Heart right ventricle (tissue), 16 donors: Measurements from ENCODE around the gene DENND1A. TPM values are rescaled to one million over a fixed set of nuclear protein-coding genes. Genes with fewer than 3 reads are reported as not detected.

ENCODE experiments used
- ATAC-seq, 8 donors: fragments of 200-7000 bp; cut with Tn5 transposase; one replicate each; pipeline ENCODE4 v1.9.1; 2020; ENCODE audit warnings: mild to moderate bottlenecking in 8 of 8, moderate library complexity in 8 of 8, moderate number of reproducible peaks in 1 of 8
- DNase-seq, 2 donors: peaks; one replicate each; pipeline ENCODE4 v3.0.0-alpha.2; 2020
- H3K27ac ChIP-seq, 10 donors: fragments of 200-600 bp; sonication (generic) in 2 of 10; one replicate each; pipeline versions ENCODE4 v1.5.0 to v1.8.0; 2020 to 2022; ENCODE audit warnings: mild to moderate bottlenecking in 3 of 10
- H3K27me3 ChIP-seq, 7 donors: fragments of 200-600 bp; one replicate each; pipeline ENCODE4 v1.8.0; 2021 to 2022; ENCODE audit warnings: mild to moderate bottlenecking in 2 of 7
- H3K36me3 ChIP-seq, 9 donors: fragments of 200-600 bp; sonication (generic) in 1 of 9; one replicate each; pipeline versions ENCODE4 v1.5.0 to v1.8.0; 2020 to 2022; ENCODE audit warnings: mild to moderate bottlenecking in 2 of 9
- H3K4me1 ChIP-seq, 9 donors: fragments of 200-600 bp; sonication (generic) in 1 of 9; one replicate each; pipeline versions ENCODE4 v1.5.0 to v1.8.0; 2020 to 2022; ENCODE audit warnings: mild to moderate bottlenecking in 4 of 9
- H3K4me3 ChIP-seq, 10 donors: fragments of 200-600 bp; sonication (generic) in 2 of 10; one replicate each; pipeline versions ENCODE4 v1.5.0 to v1.8.0; 2020 to 2022; ENCODE audit warnings: mild to moderate bottlenecking in 7 of 10, moderate library complexity in 2 of 10
- H3K9me3 ChIP-seq, 11 donors: fragments of 200-600 bp in 10 of 11; sonication (generic) in 2 of 11; one replicate each; pipeline versions ENCODE4 v1.5.0 to v1.8.0; 2013 to 2022; ENCODE audit warnings: mild to moderate bottlenecking in 2 of 11, control low read depth in 1 of 11, moderate library complexity in 1 of 11
- CTCF ChIP-seq, 9 donors: fragments of 200-600 bp; sonication (generic) in 2 of 9; IDR thresholded peaks; one replicate each; pipeline versions ENCODE4 v1.5.0 to v1.8.0; 2021 to 2022; ENCODE audit warnings: antibody characterized with exemption in 9 of 9, mild to moderate bottlenecking in 5 of 9, moderate library complexity in 1 of 9
- WGBS, 2 donors: extraction: QIAGEN DNeasy Blood & Tissue Kit; methylation state at CpG; one replicate each; pipeline ENCODE4 v1.1.7; 2013; ENCODE audit warnings: inconsistent platforms in 1 of 2; 5-methylcytosine and 5-hydroxymethylcytosine counted together
- intact Hi-C, 10 donors: fragments of 100-400 bp; cut with DNase I; formaldehyde crosslinking; loops; one replicate each; pipeline versions ENCODE4 v1.11.1 to v1.14.2; 2022
- polyA plus RNA-seq, 2 donors: library from polyadenylated mRNA; stranded (reverse); fragments of 200-250 nt; gene quantifications; one replicate each; pipeline ENCODE4 v1.2.3, GENCODE V29; 2013
- total RNA-seq, 10 donors: library from RNA; stranded (reverse); fragmentation: NEBNext Ultra II Directional in 3 of 10; extraction: Animal tissue kit (Norgen Biotek cat#: 25700) in 3 of 10; gene quantifications; one replicate each; pipeline versions ENCODE4 v1.2.1 to v1.2.4, GENCODE V29; 2021 to 2023
- donor health status: Arrhythmogenic right ventricular cardiomyopathy.
- donor health status: ischemic (EF 13 %, LVEDD 7.1; RV severe dilation, severe dysfunction).
- donor health status: healthy with polysubstance abuse.
- donor health status: DM: no; HTN: yes; CAD: no.
- donor health status: DM: no; HTN: no; CAD: no.
- donor health status: ischemic (EF 25% LVEDD 6.9; RV normal size, moderate dysfunction).
- donor health status: ischemic (EF 25% LVEDD 5.7; RV mildly dilated, moderate dysfunction).
- donor health status: healthy.
- donor health status: DM: yes; HTN: yes; CAD: no.
- donor health status: Ischemic cardiomyopathy.
- donor health status: ischemic (EF 35%, LVEDD 5.7; RV mildly dilated, moderate dysfunction).
- donor health status: nonischemic (EF 11% LVEDD 7.7; RV severe dilation, severe dysfunction).
- donor health status: DM: yes; HTN: yes; CAD: no.
- donor health status: PGD.
- donor health status: ischemic (EF 29% LVEDD 5.4; RV normal size, mild dysfunction).
- donor health status: nonischemic (EF 23%, LVEDD 6.1; RV moderate dilation, normal function).

Gene DENND1A
- total and polyA plus RNA-seq, 12 donors, result 7.3 to 19.6 (median 12.2) TPM

GRCh38 chr9:123772374-123772773 lies 157.6 kb downstream of the DENND1A start:
- 76 to 79% methylated on average over 3 of the region's 3 CpGs for WGBS, 2 donors
- intact Hi-C loops, result loop anchor here in 1 of 10 donors (10.0 kb wide), 1 partner anchor 58 kb away; no protein-coding TSS in a partner anchor
- Histone ChIP-seq H3K36me3 (no peaks in the 10 kb centered on the region), H3K4me3 (no peak overlapping the region), H3K27me3 (no peaks in the 10 kb centered on the region), H3K27ac (no peak overlapping the region), H3K9me3 (no peaks in the 10 kb centered on the region), H3K4me1 (peaks cover 0 to 27% (median 0%) of the 10 kb centered on the region in 9 donors)
- TF ChIP-seq CTCF (IDR thresholded peaks at IDR 0.05), result no peak
- DNase-seq, result no peak
- no peak for ATAC-seq

- ATAC-seq (no peak), DNase-seq (no peak)
- Histone ChIP-seq H3K9me3 (no peaks in the 10 kb centered on the region), H3K4me3 (no peak overlapping the region), H3K27me3 (no peaks in the 10 kb centered on the region), H3K27ac (no peak overlapping the region), H3K4me1 (peaks cover 0 to 27% (median 0%) of the 10 kb centered on the region in 9 donors), H3K36me3 (no peaks in the 10 kb centered on the region)
- intact Hi-C loops, result loop anchor here in 1 of 10 donors (10.0 kb wide), 1 partner anchor 57 kb away; no protein-coding TSS in a partner anchor
- 98 to 100% methylated on average over 1 of the region's 1 CpG for WGBS, 2 donors
- no peak for TF ChIP-seq CTCF (IDR thresholded peaks at IDR 0.05)
Measured at GRCh38 chr9:123771690-123772089, 158.2 kb downstream of the DENND1A start.

GRCh38 chr9:123769719-123770118 lies 160.2 kb downstream of the DENND1A start:
- DNase-seq, result no peak
- Histone ChIP-seq H3K4me3 (no peak overlapping the region), H3K36me3 (no peaks in the 10 kb centered on the region), H3K27ac (no peak overlapping the region), H3K9me3 (no peaks in the 10 kb centered on the region), H3K27me3 (no peaks in the 10 kb centered on the region), H3K4me1 (peaks cover 0 to 25% (median 0%) of the 10 kb centered on the region in 9 donors)
- TF ChIP-seq CTCF (IDR thresholded peaks at IDR 0.05), result no peak
- intact Hi-C loops, result loop anchor here in 2 of 10 donors (10.0 kb wide), 2 partner anchors 55 to 65 kb away; no protein-coding TSS in a partner anchor
- WGBS, 2 donors, result 71 to 81% methylated on average over 6 of the region's 6 CpGs
- no peak for ATAC-seq

GRCh38 chr9:123763910-123764588 lies 165.9 kb downstream of the DENND1A start:
- Histone ChIP-seq H3K4me1 (peaks cover 0 to 11% (median 5%) of the 10 kb centered on the region in 9 donors), H3K27me3 (no peaks in the 10 kb centered on the region), H3K4me3 (no peak overlapping the region), H3K36me3 (no peaks in the 10 kb centered on the region), H3K9me3 (no peaks in the 10 kb centered on the region), H3K27ac (no peak overlapping the region)
- intact Hi-C loops, result loop anchor here in 1 of 10 donors (10.0 kb wide), 1 partner anchor 59 kb away; no protein-coding TSS in a partner anchor
- ATAC-seq (no peak), DNase-seq (no peak)
- WGBS, 2 donors, result 94 to 95% methylated on average over 4 of the region's 4 CpGs
- no peak for TF ChIP-seq CTCF (IDR thresholded peaks at IDR 0.05)
